OCI-M1 (cell line): Measurements from ENCODE around the gene CKM.
"Not testable (repeated sequence)": the region's sequence is repeated elsewhere in the genome, so short reads cannot be mapped to it uniquely, and the experiment has no call there.

Experiments
- DNase-seq: peaks from one replicate; lab custom pipeline; 2025; lab: John Stamatoyannopoulos, UW

The CKM gene

DNA sequence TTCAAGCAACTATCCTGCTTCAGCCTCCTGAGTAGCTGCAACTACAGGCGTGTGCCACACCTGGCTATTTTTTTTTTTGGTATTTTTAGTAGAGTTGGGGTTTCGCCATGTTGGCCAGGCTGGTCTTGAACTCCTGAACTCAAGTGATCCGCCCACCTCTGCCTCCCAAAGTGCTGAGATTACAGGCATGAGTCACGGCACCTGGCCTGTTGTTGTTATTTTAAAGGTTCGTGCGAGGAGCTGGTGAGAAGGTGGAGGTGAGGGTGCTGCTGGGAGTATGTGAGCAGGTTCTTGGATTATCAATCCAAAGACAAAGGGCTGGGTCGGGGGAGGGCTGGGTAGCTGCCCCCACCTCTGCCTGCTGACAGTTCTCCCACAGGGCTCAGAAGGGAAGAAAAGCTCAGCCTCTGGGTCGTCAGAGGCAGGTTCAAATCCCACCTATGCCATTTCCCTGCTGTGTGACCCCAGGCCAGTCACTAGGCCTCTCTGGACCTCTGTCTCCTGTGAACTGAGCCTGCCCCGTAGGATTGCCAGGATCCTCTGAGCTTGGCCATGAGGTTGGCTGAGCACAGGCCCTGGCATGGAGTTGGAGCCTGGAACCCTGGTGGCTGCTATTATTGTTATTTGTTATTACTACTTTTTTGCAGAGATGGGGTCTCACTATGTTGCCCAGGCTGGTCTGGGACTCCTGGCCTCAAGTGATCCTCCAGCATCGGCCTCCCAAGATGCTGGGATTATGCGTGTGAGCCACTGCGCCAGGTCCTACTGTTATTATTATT, 1.5 kb downstream of the CKM start:
- no peak for DNase-seq

DNA sequence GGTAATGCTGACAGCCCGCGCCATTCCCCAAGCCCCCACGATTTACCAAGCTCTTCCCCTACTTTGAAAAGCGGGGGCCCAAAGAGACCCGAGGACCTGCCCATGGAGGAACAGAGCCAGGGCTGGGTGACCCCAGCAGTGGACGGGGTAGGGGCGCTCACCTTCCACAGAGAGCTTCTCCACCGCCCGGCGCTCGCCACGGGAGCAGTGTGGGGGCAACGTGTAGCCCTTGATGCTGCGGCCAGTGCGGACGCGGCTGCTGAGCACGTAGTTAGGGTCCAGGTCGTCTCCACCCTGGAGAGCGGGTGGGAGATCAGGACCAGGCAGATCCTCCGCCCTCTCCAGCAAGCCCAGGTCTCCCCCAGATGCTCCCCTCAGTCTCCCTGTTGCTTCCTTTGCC, 7.4 kb downstream of the CKM start:
- DNase-seq = no peak

DNA sequence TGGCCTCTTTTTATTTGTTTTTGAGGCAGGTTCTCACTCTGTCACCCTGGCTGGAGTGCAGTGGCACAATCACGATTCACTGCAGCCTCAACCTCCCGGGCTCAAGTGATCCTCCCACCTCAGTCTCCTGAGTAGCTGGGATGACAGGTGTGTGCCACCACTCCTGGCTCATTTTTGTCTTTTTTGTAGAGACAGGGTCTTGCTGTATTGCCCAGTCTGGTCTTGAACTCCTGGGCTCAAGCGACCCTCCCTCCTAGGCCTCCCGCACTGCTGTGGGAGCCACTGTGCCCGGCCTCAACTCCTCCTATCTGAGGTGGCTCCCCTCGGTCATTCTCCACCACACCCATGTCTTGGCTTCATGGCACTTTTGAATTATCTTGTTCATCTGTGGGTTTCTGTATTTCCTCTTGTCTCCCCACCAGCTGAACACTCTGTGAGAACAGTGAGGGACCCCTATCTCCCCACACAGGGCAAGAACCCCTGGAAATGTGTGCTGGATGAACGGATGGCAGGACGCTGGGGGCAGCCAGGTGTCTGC, 7.9 kb downstream of the CKM start:
- DNase-seq = no peak

- not testable (repeated sequence) for DNase-seq
These were observed 10.4 kb downstream of the CKM start for GRCh38 chr19:45312285-45312684.

GRCh38 chr19:45311621-45312020, 11.1 kb downstream of the CKM start:
- DNase-seq = peak; percentile 30

- not testable (repeated sequence) for DNase-seq
These were observed 13.4 kb downstream of the CKM start for GRCh38 chr19:45309322-45309721.

GRCh38 chr19:45307361-45307760, 15.3 kb downstream of the CKM start:
- no peak for DNase-seq

DNA sequence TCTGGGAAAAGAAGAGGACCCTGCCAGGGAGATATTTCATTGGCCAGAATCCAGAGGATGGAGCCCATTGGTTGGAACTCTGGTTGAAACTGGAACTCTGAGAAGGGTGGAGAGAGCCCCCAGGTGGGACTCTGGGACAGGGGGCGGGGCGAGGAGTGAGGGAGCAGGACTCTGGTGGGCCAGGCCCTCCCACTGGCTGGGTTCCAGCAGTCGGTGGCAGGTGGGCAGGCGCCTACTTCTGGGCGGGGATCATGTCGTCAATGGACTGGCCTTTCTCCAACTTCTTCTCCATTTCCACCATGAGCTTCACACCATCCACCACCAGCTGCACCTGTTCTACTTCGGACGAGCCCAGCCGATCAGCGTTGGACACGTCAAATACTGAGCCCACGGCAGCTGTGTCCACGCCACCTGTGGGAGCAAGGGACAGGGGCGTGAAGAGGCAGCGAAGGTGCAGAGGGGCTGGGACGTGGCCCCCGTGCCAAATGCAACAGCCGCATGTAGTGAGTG, 16.1 kb downstream of the CKM start:
- DNase-seq = no peak

DNA sequence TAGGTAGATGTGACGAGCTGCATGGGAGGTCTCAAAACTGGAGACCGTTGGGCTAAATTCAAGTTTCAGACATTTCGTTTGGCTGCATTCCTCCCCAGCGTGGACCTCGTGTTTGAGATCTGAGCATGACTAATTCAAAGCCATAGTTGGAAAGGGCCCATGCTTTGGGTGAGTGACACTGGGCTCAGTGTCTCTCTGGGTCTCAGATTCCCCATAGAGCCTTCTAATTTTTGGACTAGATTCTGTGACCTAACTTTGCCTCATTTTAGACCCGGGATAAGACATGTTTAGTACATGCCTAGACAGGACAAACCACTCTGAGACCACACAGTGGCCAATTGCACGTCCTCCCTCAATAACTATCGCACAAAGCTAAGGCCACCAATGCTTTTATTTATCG, 16.6 kb downstream of the CKM start:
- no peak for DNase-seq

GRCh38 chr19:45305421-45305820, 17.3 kb downstream of the CKM start:
- DNase-seq = no peak

DNA sequence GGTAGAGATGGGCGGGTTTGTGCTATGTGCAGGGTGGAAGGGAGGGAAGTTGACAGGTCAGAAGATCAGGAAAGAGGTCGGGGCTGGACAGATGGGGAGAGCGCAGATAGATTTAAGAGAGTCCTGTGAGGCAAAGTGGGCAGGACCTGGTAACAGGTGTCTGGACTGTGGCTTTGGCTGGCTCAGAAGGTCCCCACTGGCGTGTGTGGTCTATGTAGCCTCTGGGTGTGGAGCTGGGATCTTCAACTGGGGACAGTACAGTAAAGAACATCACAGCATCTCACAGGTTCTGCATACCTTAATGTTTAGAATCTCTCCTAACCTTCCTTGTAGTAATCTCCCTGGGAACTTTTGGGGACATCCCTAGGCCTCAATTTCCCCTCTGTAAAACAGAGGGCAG, 17.7 kb downstream of the CKM start:
- no peak for DNase-seq

GRCh38 chr19:45304141-45304926, 18.3 kb downstream of the CKM start:
- DNase-seq = no peak

DNA sequence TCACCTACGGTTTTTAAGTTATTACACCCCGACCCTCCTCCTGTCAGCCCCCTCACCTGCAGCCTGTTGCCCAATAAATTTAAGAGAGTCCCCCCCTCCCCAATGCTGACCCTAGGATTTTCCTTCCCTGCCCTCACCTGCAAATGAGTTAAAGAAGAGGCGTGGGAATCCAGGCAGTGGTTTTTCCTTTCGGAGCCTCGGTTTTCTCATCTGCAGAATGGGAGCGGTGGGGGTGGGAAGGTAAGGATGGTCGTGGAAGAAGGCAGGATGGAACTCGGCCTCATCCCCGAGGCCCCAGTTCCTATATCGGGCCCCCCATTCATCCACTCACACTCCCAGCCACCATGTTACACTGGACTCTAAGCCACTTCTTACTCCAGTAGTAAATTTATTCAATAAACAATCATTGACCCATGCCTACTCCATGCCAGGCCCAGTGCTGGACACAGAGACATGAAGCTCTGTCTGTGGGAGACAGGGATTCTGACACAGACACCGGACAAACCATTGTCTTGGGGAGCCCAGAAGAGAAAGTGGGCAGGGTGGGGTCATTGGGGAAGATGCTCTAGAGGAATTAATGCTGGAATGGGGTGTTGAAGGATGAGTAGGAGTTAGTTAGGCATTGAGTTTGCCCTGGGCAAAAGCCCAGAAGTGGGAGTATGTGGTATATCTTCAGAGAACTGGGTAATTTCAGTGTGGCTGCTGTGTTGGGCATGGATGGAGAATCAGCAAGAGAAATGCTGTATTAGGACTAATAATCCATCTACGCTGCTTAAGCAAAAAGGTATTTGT, 19.2 kb downstream of the CKM start:
- DNase-seq = no peak

DNA sequence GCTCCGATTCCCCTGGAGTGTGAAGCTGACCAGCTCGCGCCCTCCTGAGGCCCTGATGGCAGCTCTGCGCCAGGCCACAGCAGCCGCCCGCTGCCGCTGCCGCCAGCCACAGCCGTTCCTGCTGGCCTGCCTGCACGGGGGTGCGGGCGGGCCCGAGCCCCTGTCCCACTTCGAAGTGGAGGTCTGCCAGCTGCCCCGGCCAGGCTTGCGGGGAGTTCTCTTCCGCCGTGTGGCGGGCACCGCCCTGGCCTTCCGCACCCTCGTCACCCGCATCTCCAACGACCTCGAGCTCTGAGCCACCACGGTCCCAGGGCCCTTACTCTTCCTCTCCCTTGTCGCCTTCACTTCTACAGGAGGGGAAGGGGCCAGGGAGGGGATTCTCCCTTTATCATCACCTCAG, 20.3 kb downstream of the CKM start:
- no peak for DNase-seq

GRCh38 chr19:45299719-45300118, 23.0 kb downstream of the CKM start:
- no peak for DNase-seq

- no peak for DNase-seq
These were observed 24.4 kb downstream of the CKM start for GRCh38 chr19:45298264-45298663.

DNA sequence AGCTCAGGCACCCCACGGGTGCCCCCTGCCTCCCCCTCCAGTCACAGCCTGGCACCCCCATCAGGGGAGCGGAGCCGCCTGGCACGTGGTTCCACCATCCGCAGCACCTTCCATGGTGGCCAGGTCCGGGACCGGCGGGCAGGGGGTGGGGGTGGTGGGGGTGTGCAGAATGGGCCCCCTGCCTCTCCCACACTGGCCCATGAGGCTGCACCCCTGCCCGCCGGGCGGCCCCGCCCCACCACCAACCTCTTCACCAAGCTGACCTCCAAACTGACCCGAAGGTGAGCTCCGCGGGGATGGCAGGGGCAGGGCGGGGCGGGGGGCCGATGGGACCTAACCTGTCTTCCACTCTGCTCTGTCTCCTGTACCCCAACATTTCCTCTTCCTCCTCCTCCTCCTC, 25.0 kb downstream of the CKM start:
- DNase-seq = no peak

GRCh38 chr19:45296355-45296754, 26.3 kb downstream of the CKM start:
- DNase-seq = no peak

DNA sequence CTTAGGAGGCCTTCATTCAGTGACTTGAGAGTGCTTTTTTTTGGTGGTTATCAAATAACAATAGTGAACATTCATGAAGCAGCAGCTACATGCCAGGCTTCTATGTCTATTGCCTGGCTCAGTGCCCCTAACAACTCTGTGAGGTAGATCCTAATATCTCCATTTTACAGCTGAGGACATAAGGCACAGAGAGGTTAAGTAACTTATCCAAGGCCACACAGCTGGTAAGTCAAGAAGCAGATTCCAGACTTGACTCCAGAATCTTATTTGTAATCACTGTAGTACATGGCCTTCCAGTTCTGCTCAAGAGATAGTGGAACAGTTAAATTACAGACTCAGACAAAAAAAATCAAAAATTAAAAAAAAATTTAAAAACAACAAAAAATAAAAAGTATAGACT, 26.8 kb downstream of the CKM start:
- no peak for DNase-seq

DNA sequence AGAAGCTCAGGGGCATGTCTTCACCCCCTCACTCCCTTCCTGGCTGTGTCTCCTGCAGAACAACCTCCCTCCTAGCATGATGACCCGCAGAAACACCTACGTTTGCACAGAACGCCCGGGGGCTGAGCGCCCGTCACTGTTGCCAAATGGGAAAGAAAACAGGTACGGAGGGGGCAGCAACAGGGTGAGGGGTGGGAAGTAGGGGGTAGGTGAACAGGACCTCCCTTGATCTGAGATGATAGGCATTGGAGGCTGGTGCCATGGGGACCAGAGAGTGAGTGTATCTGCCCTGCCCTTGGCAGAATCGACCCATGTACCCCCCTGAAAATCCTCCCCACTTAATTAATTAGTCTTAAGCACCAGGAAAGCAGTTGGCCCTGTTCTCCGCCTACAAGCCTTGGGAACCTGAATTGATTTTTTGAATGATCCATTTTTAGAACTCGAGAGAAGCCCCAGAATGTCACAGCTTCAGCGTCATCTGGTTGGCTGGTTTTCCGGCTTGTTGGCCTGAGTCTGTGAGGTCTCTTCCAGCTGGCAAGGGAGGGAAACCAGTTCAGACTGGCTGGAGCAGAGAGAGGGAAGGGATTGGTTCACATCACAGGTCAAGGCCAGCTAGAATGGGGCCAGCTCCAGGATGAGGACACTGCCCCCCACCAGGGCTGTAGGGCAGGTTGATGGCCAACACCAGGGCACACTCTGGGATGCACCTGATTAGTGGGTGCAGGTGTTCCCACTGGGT, 28.2 kb downstream of the CKM start:
- DNase-seq = no peak

- DNase-seq = no peak
These were observed 29.0 kb downstream of the CKM start for GRCh38 chr19:45293682-45294081.

- DNase-seq = no peak
These were observed 30.8 kb downstream of the CKM start for GRCh38 chr19:45291834-45292233.
